ENCODE measurements around the gene FUZ.

- TF ChIP-seq CTCF (IDR thresholded peaks at IDR 0.05): no peak
- TF ChIP-seq EP300 (IDR thresholded peaks at IDR 0.05): no peak
- TF ChIP-seq POLR2A (IDR thresholded peaks at IDR 0.05; ENCODE audit: low read depth): no peak
Observed at GRCh38 chr19:49764341-49764740, 48.8 kb downstream of the FUZ start.
